ENCODE data around the gene PTK7.

DNA sequence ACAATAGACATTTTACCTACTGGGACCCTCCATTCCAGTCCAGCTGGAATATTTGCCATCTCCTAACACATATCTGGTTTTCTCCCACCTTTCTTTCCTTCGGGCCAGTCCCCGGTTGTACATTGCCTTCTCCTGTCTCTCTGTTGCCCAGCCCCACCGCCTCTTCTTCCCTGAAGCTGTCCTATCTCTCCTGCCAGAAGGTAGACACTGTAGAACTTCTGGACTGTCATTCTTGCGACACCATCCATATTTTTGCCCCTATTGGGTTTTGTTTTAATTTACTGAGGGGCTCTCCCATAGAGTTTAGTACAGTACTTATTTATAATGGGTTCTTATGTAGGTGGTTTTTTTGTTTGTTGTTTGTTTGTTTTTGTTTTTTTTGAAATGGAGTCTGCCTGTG, 4.9 kb downstream of the PTK7 start:
- TF ChIP-seq, protein P1, sequence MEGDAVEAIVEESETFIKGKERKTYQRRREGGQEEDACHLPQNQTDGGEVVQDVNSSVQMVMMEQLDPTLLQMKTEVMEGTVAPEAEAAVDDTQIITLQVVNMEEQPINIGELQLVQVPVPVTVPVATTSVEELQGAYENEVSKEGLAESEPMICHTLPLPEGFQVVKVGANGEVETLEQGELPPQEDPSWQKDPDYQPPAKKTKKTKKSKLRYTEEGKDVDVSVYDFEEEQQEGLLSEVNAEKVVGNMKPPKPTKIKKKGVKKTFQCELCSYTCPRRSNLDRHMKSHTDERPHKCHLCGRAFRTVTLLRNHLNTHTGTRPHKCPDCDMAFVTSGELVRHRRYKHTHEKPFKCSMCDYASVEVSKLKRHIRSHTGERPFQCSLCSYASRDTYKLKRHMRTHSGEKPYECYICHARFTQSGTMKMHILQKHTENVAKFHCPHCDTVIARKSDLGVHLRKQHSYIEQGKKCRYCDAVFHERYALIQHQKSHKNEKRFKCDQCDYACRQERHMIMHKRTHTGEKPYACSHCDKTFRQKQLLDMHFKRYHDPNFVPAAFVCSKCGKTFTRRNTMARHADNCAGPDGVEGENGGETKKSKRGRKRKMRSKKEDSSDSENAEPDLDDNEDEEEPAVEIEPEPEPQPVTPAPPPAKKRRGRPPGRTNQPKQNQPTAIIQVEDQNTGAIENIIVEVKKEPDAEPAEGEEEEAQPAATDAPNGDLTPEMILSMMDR (IDR thresholded peaks at IDR 0.05; ENCODE audit: insufficient read depth, low read length, poor library complexity, severe bottlenecking): no peak
- TF ChIP-seq EZH2phosphoT487 (conservative IDR thresholded peaks at IDR 0.05; ENCODE audit: low read length): no peak

Data from SU-DHL-6 (cell line).